HG02885 (cell line): ENCODE results near the gene CDK5R1.

Source experiments
- ATAC-seq: cut with Tn5 transposase; IDR thresholded peaks from one replicate; pipeline ENCODE4 v1.9.1; 2021; ENCODE audit warnings: mild to moderate bottlenecking; ENCODE audit not compliant: unreplicated experiment, poor library complexity

CDK5R1 gene

GRCh38 chr17:32491371-32492263 is 4.8 kb downstream of the CDK5R1 start:
- ATAC-seq: no peak

DNA sequence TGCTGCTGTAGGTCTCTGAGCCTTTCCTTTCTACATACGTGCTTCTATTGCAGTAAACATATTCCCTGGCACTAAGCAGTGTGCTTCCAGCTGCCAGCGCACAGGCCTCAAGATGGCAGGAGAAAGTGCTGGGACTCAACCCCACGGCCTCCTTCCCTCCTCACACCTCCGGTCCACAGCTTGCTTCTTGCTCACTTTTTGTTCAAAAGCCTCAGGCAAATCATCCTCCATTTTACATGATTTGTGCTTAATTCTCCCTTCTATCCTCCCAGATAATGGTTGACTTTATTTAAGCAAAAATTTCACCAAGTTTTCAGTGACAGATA is 5.4 kb downstream of the CDK5R1 start:
- ATAC-seq: no peak

DNA sequence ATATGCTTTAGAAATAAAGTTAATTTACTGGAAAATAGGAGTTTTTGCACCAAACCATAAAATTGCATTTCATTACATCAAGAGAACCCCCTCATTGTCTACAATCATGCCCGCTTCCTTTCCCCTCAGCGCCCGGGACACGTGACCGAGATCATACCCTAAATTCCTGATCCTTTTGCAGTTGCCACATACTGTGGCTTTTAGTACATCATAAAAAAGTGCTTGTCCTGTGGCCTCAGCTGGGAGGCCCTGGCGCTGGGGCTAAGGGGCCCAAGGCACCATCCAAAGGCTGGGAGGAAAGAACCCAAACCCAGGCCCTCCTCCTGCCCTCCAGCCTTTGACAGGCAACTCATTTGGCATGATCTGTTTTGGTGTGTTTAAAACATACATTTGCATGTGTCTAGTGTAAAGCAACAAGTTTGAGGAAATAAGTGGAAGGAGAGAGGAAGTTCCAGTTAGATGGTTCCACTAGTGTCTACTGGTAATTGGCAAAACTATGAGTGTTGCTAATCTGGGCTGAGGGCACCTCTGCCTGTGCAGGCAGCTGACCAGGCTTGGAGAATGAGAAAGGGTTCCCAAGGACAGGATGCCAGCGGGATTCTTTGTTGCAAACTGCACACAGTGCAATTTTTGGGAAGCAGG is 6.0 kb downstream of the CDK5R1 start:
- no peak for ATAC-seq

GRCh38 chr17:32493571-32493970 is 6.8 kb downstream of the CDK5R1 start:
- ATAC-seq: no peak

DNA sequence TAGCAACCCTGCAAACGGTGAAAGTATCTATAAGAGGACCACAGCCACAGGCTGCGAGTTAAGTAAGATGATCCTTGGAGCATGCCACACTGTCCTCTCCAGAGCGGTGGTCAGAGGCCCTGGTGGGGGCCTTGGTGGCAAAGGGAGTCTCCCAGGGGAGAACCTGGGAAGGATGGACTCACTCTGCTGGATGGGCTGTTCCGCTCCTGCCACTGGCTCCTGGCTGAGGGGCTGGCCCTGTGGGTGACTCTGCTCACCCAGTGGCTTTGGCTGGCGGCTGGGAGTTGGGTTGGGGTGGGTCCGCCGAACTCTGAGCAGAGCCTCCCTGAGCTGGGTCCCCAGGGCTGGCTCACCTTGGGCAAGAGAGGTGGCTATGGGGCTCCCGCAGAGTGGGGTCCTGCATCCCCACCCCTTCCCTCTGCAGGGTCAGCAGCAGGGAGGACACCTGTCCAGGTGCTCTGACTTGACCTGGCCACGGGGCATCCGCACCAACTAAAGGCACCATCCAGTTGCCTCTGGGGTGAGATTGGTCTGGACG is 7.3 kb downstream of the CDK5R1 start:
- ATAC-seq: no peak

DNA sequence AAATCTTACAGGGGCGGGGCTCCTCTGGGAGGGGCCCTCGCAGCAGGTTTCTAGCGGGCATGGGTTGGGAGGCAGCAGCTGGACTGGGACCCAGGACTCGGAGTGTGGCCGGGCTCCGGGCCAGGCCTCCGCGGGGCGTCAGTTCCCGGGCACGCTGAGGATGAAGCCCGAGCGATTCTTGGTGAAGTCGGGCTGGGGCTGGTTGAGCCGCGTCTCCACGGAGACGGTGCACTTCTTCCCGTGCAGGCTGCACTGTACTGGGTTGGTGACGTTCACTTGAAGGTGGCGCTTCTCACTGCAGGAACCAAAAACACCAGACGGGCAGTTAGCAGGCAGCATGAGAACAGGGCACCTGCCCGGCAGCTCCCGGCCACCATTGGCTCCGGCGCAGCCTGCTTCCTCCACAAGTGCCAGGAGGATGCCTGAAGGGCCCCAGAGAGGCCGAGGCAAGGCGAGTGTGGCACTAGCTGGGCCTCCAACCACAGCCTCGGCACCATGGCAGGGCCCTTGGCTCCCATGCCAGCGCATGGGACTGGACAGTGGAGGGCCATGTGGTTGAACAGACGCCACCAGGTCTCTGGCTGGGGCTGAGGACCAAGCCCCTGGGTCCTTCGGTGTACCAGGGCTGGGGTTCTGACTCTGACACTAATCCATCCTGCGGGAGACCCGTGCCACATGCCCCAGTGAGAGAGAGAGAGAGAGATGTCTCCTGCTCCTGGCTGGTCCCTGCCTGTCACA is 8.0 kb downstream of the CDK5R1 start:
- no peak for ATAC-seq

GRCh38 chr17:32495359-32496231 is 8.8 kb downstream of the CDK5R1 start:
- no peak for ATAC-seq

GRCh38 chr17:32496395-32497073 is 9.7 kb downstream of the CDK5R1 start:
- ATAC-seq: no peak

GRCh38 chr17:32497431-32498205 is 10.8 kb downstream of the CDK5R1 start:
- no peak for ATAC-seq

GRCh38 chr17:32498391-32498790 is 11.6 kb downstream of the CDK5R1 start:
- no peak for ATAC-seq

- ATAC-seq: no peak
These were observed 15.2 kb downstream of the CDK5R1 start for GRCh38 chr17:32502013-32502412.

- ATAC-seq: no peak
These were observed 15.9 kb downstream of the CDK5R1 start for GRCh38 chr17:32502710-32503109.

DNA sequence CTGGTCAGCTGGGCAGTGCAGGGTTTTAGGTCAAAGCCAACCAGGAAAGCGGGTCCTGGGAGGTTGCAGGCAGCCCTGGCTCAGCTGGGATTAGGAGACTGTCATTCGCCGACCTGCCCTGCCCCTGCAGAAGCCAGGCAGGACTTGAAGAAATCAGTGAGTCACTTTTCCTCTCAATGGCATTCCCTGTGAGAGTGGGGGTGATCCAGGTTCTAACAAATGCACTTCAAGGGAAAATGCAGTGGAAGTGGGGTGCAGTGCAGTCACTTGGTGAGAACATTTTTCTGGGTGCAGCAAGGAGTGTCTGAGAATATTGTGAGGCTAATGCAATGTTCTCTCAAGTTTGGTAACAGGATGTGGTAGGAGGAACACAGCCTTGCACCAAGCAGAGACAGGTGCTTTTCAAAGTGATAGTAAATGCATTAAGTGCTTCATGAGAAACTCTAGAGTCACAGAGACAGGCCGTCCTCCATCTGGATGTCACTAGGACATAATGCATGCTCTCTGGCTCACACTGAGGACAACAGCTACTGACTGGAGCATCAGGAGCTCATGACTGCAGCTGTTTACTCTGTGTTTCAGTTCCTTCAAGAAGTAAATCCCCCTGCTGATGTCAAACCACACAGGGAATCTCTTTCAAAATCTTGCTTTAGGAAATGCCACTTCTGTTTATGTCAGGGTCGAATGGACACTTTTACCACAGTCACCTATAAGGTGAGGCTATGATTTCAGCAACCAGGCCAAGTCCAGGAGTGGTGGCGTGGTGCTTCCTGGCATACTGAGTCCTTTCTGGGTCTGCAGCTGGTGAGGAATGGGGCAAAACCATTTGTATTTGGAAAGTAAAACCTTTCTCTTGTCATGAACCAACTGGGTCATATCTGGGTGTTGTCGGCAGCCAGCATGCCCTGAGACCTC is 16.7 kb downstream of the CDK5R1 start:
- ATAC-seq: peak; percentile 86

- ATAC-seq: no peak
These were observed 17.6 kb downstream of the CDK5R1 start for GRCh38 chr17:32504166-32504990.

- no peak for ATAC-seq
These were observed 22.1 kb downstream of the CDK5R1 start for GRCh38 chr17:32508926-32509325.

- ATAC-seq: no peak
These were observed 23.7 kb downstream of the CDK5R1 start for GRCh38 chr17:32510466-32510865.

- ATAC-seq: no peak
These were observed 25.5 kb downstream of the CDK5R1 start for GRCh38 chr17:32512328-32512727.
